K562 (cell line): ENCODE results near the gene NEDD9. TPM values are rescaled to one million over a fixed set of nuclear protein-coding genes. Genes with fewer than 3 reads are reported as not detected.

Experiments
- ATAC-seq: fragments of 200-7000 bp; cut with Tn5 transposase; 3 replicates; pipeline ENCODE4 v1.9.1; 2020; ENCODE audit warnings: moderate library complexity
- BruUV-seq: library from RNA; stranded (reverse); fragments of 400-500 nt; replicated peaks from 2 replicates; lab custom pipeline; 2021; lab: Mats Ljungman, UMichigan
- CTCF ChIA-PET: fragments of 300-600 bp; formaldehyde crosslinking; extraction: SDS; loops from one replicate; lab custom pipeline; 2021; ENCODE audit warnings: low intra/inter-chr PET ratio; lab: Yijun Ruan, JAX
- POLR2A ChIA-PET: fragments of 300-600, 350-650 bp; sonication (Branson Sonifier 250); formaldehyde crosslinking; extraction: SDS; loops from one replicate; lab custom pipeline; 2021; ENCODE audit warnings: antibody characterized with exemption, inconsistent platforms; lab: Yijun Ruan, JAX
- DNase-seq, 4 experiments: peaks; one replicate each; pipeline versions ENCODE4 v3.0.0 to v3.0.0-alpha.2; 2011 to 2018; ENCODE audit warnings: low spot score in 3 of 4, mixed read lengths in 3 of 4; ENCODE audit errors: extremely low read depth in 1 of 4
- FAIRE-seq: peaks from 2 replicates; lab custom pipeline; 2011; peaks lifted over from hg19 to GRCh38; lab: Jason Lieb, UNC
- H2AFZ ChIP-seq: 2 replicates; pipeline ENCODE4 v1.6.0; 2011; ENCODE audit warnings: low read depth, low read length, control low read depth, inconsistent platforms
- H3K27ac ChIP-seq: fragments of 200-600 bp; 3 replicates; pipeline ENCODE4 v1.8.0; 2011; ENCODE audit warnings: low read depth, mild to moderate bottlenecking, control low read depth, inconsistent platforms, low read length, moderate library complexity, mixed read lengths; ENCODE audit errors: extremely low read depth
- H3K27me3 ChIP-seq, 2 experiments: fragments of 300-600 bp in 1 of 2; 2 replicates in 1 of 2; 3 replicates in 1 of 2; pipeline versions ENCODE4 v1.6.0 to v1.8.0; 2011; ENCODE audit warnings: inconsistent platforms in 2 of 2, low read length in 2 of 2, mild to moderate bottlenecking in 1 of 2, mixed read lengths in 1 of 2, moderate library complexity in 1 of 2; ENCODE audit not compliant: control insufficient read depth in 2 of 2, insufficient read depth in 2 of 2
- H3K36me3 ChIP-seq: fragments of 300-600 bp; 3 replicates; pipeline ENCODE4 v1.8.0; 2011; ENCODE audit warnings: mild to moderate bottlenecking, low read length, inconsistent platforms; ENCODE audit not compliant: control insufficient read depth, insufficient read depth
- H3K4me1 ChIP-seq, 2 experiments: fragments of 200-600 bp in 1 of 2; replicated peaks in 1 of 2; 2 replicates in 1 of 2; 3 replicates in 1 of 2; pipeline versions ENCODE4 v1.5.1 to v1.8.0; 2011; ENCODE audit warnings: inconsistent platforms in 2 of 2, low read length in 2 of 2, mild to moderate bottlenecking in 1 of 2, mixed read lengths in 1 of 2, moderate library complexity in 1 of 2; ENCODE audit not compliant: control insufficient read depth in 2 of 2, insufficient read depth in 2 of 2
- H3K4me2 ChIP-seq: 2 replicates; pipeline ENCODE4 v1.6.1; 2011; ENCODE audit warnings: low read length, control low read depth, inconsistent platforms, mixed read lengths; ENCODE audit not compliant: insufficient read depth
- H3K4me3 ChIP-seq: fragments of 200-600 bp; sonication (generic), shearing (Covaris generic); 2 replicates; pipeline ENCODE4 v1.5.1; 2016; ENCODE audit warnings: control low read depth, inconsistent platforms
- H3K79me2 ChIP-seq: fragments of 200-600 bp; 3 replicates; pipeline ENCODE4 v1.8.0; 2011; ENCODE audit warnings: low read length, inconsistent platforms; ENCODE audit not compliant: control insufficient read depth, insufficient read depth
- H3K9ac ChIP-seq, 2 experiments: 2 replicates each; pipeline versions ENCODE4 v1.6.0 to v1.6.1; 2011; ENCODE audit warnings: low read depth in 2 of 2, low read length in 2 of 2, control low read depth in 1 of 2, inconsistent platforms in 1 of 2, mild to moderate bottlenecking in 1 of 2, mixed read lengths in 1 of 2; ENCODE audit not compliant: insufficient read depth in 1 of 2
- H3K9me1 ChIP-seq: one replicate; pipeline ENCODE4 v1.6.0; 2011; ENCODE audit warnings: inconsistent platforms, mild to moderate bottlenecking, low read length, moderate library complexity; ENCODE audit not compliant: control insufficient read depth, insufficient read depth
- H3K9me3 ChIP-seq: replicated peaks from 2 replicates; pipeline ENCODE4 v1.5.1; 2011; ENCODE audit warnings: low read depth, low read length, inconsistent platforms; ENCODE audit not compliant: control insufficient read depth, insufficient read depth
- H4K20me1 ChIP-seq: replicated peaks from 2 replicates; pipeline ENCODE4 v1.6.1; 2011; ENCODE audit warnings: low read length, inconsistent platforms, mixed read lengths; ENCODE audit not compliant: control insufficient read depth, insufficient read depth
- ATF1 ChIP-seq, 2 experiments: fragments of 450-650 bp in 1 of 2; IDR thresholded peaks; 2 replicates each; pipeline ENCODE4 v1.6.1; 2016; ENCODE audit warnings: missing compliant biosample characterization in 1 of 2, missing genetic modification characterization in 1 of 2
- BHLHE40 ChIP-seq: IDR thresholded peaks from 2 replicates; pipeline ENCODE4 v1.6.1; 2011; ENCODE audit warnings: low read length, improper control_type of control experiment
- CBX8 ChIP-seq: fragments of 200-600 bp; sonication (generic); IDR thresholded peaks from 2 replicates; pipeline ENCODE4 v1.6.1; 2012; ENCODE audit warnings: borderline replicate concordance, mixed run types, low read depth, mild to moderate bottlenecking, moderate library complexity, mixed read lengths, low read length, control low read depth, inconsistent platforms; ENCODE audit not compliant: poor library complexity, severe bottlenecking; ENCODE audit errors: extremely low read depth
- HCFC1 ChIP-seq: IDR thresholded peaks from 2 replicates; pipeline ENCODE4 v1.6.1; 2012; ENCODE audit warnings: low read depth, low read length, improper control_type of control experiment
- POLR2AphosphoS5 ChIP-seq: IDR thresholded peaks from 2 replicates; pipeline ENCODE4 v1.6.1; 2011; ENCODE audit warnings: mild to moderate bottlenecking, low read depth, low read length, moderate library complexity; ENCODE audit not compliant: control insufficient read depth, insufficient read depth
- SIRT6 ChIP-seq: IDR thresholded peaks from one replicate; pipeline ENCODE4 v1.6.1; 2012; ENCODE audit warnings: low read depth, mild to moderate bottlenecking, control low read depth, inconsistent platforms, low read length, moderate library complexity
- SMAD2 ChIP-seq: fragments of 150-350 bp; IDR thresholded peaks from 2 replicates; pipeline ENCODE4 v1.6.1; 2014; ENCODE audit warnings: low read depth, mild to moderate bottlenecking, low read length
- TCF7 ChIP-seq: sonication (generic); IDR thresholded peaks from 2 replicates; pipeline ENCODE4 v1.6.1; 2016; ENCODE audit warnings: antibody characterized with exemption, borderline replicate concordance
- ZNF668 ChIP-seq: fragments of 250-450 bp; sonication (Bioruptor Pico); IDR thresholded peaks from 2 replicates; pipeline ENCODE4 v1.8.0; 2022; ENCODE audit warnings: mild to moderate bottlenecking, inconsistent platforms
- ZZZ3 ChIP-seq: fragments of 450-650 bp; IDR thresholded peaks from 2 replicates; pipeline ENCODE4 v1.6.1; 2016; ENCODE audit warnings: antibody characterized with exemption, mild to moderate bottlenecking, moderate library complexity
- WGBS: fragments of 100-300 bp; shearing (Covaris generic); methylation state at CpG from one replicate; pipeline ENCODE4 v1.1.6; 2016; ENCODE audit warnings: low coverage, mixed read lengths; ENCODE audit not compliant: insufficient coverage; ENCODE audit errors: missing lambda C conversion rate; 5-methylcytosine and 5-hydroxymethylcytosine counted together
- in situ Hi-C: fragments of 300-500 bp; cut with MboI; formaldehyde crosslinking; loops from 4 replicates; pipeline ENCODE4 v1.15.0; 2018; ENCODE audit warnings: inconsistent platforms, mixed read lengths
- intact Hi-C: fragments of 100-400 bp; cut with micrococcal nuclease; formaldehyde crosslinking; loops from 2 replicates; pipeline ENCODE4 v1.14.2; 2022
- polyA plus RNA-seq, 8 experiments: library from polyadenylated mRNA; depleted of rRNA in 4 of 8; stranded (reverse) in 5 of 8; unstranded in 3 of 8; fragments of >200 nt; fragmentation: Nextera tagmentation in 2 of 8; fragmentation: Illumina TruSeq in 1 of 8; extraction: Ambion mirVana in 2 of 8; extraction: Trizol in 1 of 8; gene quantifications; 2 replicates each; pipeline versions ENCODE4 v1.2.1 to v1.2.3, GENCODE V29; 2011 to 2014; ENCODE audit warnings: inconsistent platforms in 1 of 8, missing spikeins in 1 of 8
- total RNA-seq, 7 experiments: library from RNA; depleted of rRNA in 6 of 7; stranded (reverse); fragments of >200 nt in 6 of 7; fragmentation: Illumina TruSeq in 2 of 7; extraction: Trizol in 2 of 7; gene quantifications; 2 replicates each; pipeline versions ENCODE4 v1.2.1 to v1.2.3, GENCODE V29; 2011 to 2021; ENCODE audit warnings: low replicate concordance in 1 of 7
- TF ChIP-seq, protein P1 (sequence below): sonication (generic); formaldehyde crosslinking; IDR thresholded peaks from 2 replicates; pipeline ENCODE4 v1.8.0; 2022; ENCODE audit warnings: mild to moderate bottlenecking, missing genetic modification reagents

Gene NEDD9
- total and polyA plus RNA-seq, 9 of the 15 experiments (the other 6 are each of a cell fraction or from before 2014, with no cell fraction given): 0.04 to 0.18 (median 0.15) TPM; not detected in 6

- no TSS peak for BruUV-seq
- H3K36me3 ChIP-seq: no peaks in the 10 kb centered on the region
- CTCF ChIA-PET: no interaction called here
- H3K4me2 ChIP-seq: no peak overlapping the region
- H3K79me2 ChIP-seq: no peaks in the 10 kb centered on the region
- WGBS: under 1% methylated on average over 12 of the region's 12 CpGs
- H4K20me1 ChIP-seq: no peaks in the 10 kb centered on the region
- H3K9ac ChIP-seq: no peak overlapping the region
- FAIRE-seq (peak; percentile 46), ATAC-seq (no peak), DNase-seq (no peak)
- peaks cover 15 to 24% of the 10 kb centered on the region in 2 experiments for H3K27me3 ChIP-seq
- no peak overlapping the region for H3K27ac ChIP-seq
- intact Hi-C loops (no loop called here), in situ Hi-C loops (no loop called here)
- no peaks in the 10 kb centered on the region for H3K4me1 ChIP-seq
- no peak overlapping the region for H3K4me3 ChIP-seq
- POLR2A ChIA-PET: no interaction called here
- no peaks in the 10 kb centered on the region for H3K9me1 ChIP-seq
- H2AFZ ChIP-seq: no peak overlapping the region
- TF ChIP-seq HCFC1: no peak
- TF ChIP-seq ATF1 (CRISPR knock-in tag; IDR thresholded peaks at IDR 0.05): no peak
- 0 out of 2 replicates have a peak, but pooled peaks have one; percentile 12 for TF ChIP-seq ATF1 (tag; IDR thresholded peaks at IDR 0.05)
- no peak for TF ChIP-seq TCF7
- H3K9me3 ChIP-seq: no peaks in the 10 kb centered on the region
Observed at GRCh38 chr6:11270030-11271027, 37.9 kb upstream of the NEDD9 start.

GRCh38 chr6:11268978-11269377 is 36.5 kb upstream of the NEDD9 start:
- ChIA-PET CTCF (no interaction called here), POLR2A (no interaction called here)
- no peaks in the 10 kb centered on the region for H4K20me1 ChIP-seq
- H3K27me3 ChIP-seq: peaks cover 15 to 19% of the 10 kb centered on the region in 2 experiments
- H2AFZ ChIP-seq: no peak overlapping the region
- WGBS: under 1% methylated on average over 4 of the region's 4 CpGs
- H3K9me3 ChIP-seq: no peaks in the 10 kb centered on the region
- no peak for ATAC-seq
- no peaks in the 10 kb centered on the region for H3K4me1 ChIP-seq
- no peak for DNase-seq
- no peak overlapping the region for H3K4me2 ChIP-seq
- no peak overlapping the region for H3K9ac ChIP-seq
- H3K9me1 ChIP-seq: no peaks in the 10 kb centered on the region
- intact Hi-C loops: no loop called here
- no peak overlapping the region for H3K4me3 ChIP-seq
- H3K36me3 ChIP-seq: no peaks in the 10 kb centered on the region
- H3K79me2 ChIP-seq: no peaks in the 10 kb centered on the region
- in situ Hi-C loops: no loop called here
- FAIRE-seq: no peak
- BruUV-seq: no TSS peak
- H3K27ac ChIP-seq: no peak overlapping the region
- no peak for TF ChIP-seq ZZZ3
- no peak for TF ChIP-seq ZNF668 (CRISPR knock-in tag)
- TF ChIP-seq BHLHE40: no peak
- TF ChIP-seq SMAD2: no peak
- no peak for TF ChIP-seq CBX8
- TF ChIP-seq TCF7: no peak
- TF ChIP-seq POLR2AphosphoS5: no peak
- TF ChIP-seq, protein P1, sequence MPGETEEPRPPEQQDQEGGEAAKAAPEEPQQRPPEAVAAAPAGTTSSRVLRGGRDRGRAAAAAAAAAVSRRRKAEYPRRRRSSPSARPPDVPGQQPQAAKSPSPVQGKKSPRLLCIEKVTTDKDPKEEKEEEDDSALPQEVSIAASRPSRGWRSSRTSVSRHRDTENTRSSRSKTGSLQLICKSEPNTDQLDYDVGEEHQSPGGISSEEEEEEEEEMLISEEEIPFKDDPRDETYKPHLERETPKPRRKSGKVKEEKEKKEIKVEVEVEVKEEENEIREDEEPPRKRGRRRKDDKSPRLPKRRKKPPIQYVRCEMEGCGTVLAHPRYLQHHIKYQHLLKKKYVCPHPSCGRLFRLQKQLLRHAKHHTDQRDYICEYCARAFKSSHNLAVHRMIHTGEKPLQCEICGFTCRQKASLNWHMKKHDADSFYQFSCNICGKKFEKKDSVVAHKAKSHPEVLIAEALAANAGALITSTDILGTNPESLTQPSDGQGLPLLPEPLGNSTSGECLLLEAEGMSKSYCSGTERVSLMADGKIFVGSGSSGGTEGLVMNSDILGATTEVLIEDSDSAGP (CRISPR knock-in tag): no peak
- no peak for TF ChIP-seq SIRT6
